ENCODE measurements around the gene MAFG. TPM values are rescaled to one million over a fixed set of nuclear protein-coding genes. Genes with fewer than 3 reads are reported as not detected.
A peak's percentile ranks its signal among the peaks of the same experiment; 100 is the strongest.

The MAFG gene
- total RNA-seq, 1 experiment from 2014 or later = 49.7 TPM

- TSS peak; percentile 14 for BruUV-seq (replicated peaks)
- intact Hi-C loops (cut with micrococcal nuclease; ENCODE audit: unreplicated experiment) = no loop called here
- H3K4me3 ChIP-seq (ENCODE audit: low read depth, low read length, poor library complexity, severe bottlenecking) = peak overlapping the region; percentile 94
- peaks cover 38% of the 10 kb centered on the region for H3K4me1 ChIP-seq (ENCODE audit: insufficient read depth, low read length, poor library complexity, severe bottlenecking)
- POLR2A ChIA-PET (ENCODE audit: low non-redundant PET) = interaction anchor here (0.6 to 0.7 kb wide), 3 partner anchors 372 to 790 kb away, joined by 3 to 5 read pairs (median 4); partner anchors contain the start of gene FN3KRP
- peaks cover 14% of the 10 kb centered on the region for H3K36me3 ChIP-seq (ENCODE audit: insufficient read depth, low read length, poor library complexity, severe bottlenecking)
- DNase-seq (ENCODE audit: low spot score) = no peak
- H3K27ac ChIP-seq (ENCODE audit: low read depth, low read length, poor library complexity, severe bottlenecking) = peak overlapping the region; percentile 92
- H3K9me3 ChIP-seq (ENCODE audit: low read depth, low read length, poor library complexity, severe bottlenecking) = no peaks in the 10 kb centered on the region
- no peaks in the 10 kb centered on the region for H3K27me3 ChIP-seq (replicated peaks; ENCODE audit: insufficient read depth, low read depth, low read length, poor library complexity)
- TF ChIP-seq EZH2 (IDR thresholded peaks at IDR 0.05; ENCODE audit: borderline replicate concordance, low read depth, low read length, poor library complexity, severe bottlenecking) = no peak
- no peak for TF ChIP-seq CTCF (conservative IDR thresholded peaks at IDR 0.05; ENCODE audit: low read depth, low read length)
- CTCF ChIA-PET = interaction anchor here (1.2 kb wide), 1 partner anchor 33 kb away, joined by 3 read pairs; no protein-coding TSS in a partner anchor
These were observed 1.6 kb downstream of the MAFG start for GRCh38 chr17:81925860-81926450.

GRCh38 chr17:81924557-81925532 lies 2.7 kb downstream of the MAFG start:
- Histone ChIP-seq H3K9me3 (ENCODE audit: low read depth, low read length, poor library complexity, severe bottlenecking) (no peaks in the 10 kb centered on the region), H3K27ac (ENCODE audit: low read depth, low read length, poor library complexity, severe bottlenecking) (peak overlapping the region; percentile 73), H3K36me3 (ENCODE audit: insufficient read depth, low read length, poor library complexity, severe bottlenecking) (peaks cover 19% of the 10 kb centered on the region), H3K4me1 (ENCODE audit: insufficient read depth, low read length, poor library complexity, severe bottlenecking) (peaks cover 38% of the 10 kb centered on the region), H3K4me3 (ENCODE audit: low read depth, low read length, poor library complexity, severe bottlenecking) (no peak overlapping the region), H3K27me3 (replicated peaks; ENCODE audit: insufficient read depth, low read depth, low read length, poor library complexity) (no peaks in the 10 kb centered on the region)
- TF ChIP-seq CTCF (conservative IDR thresholded peaks at IDR 0.05; ENCODE audit: low read depth, low read length) (no peak), EZH2 (IDR thresholded peaks at IDR 0.05; ENCODE audit: borderline replicate concordance, low read depth, low read length, poor library complexity, severe bottlenecking) (no peak)
- intact Hi-C loops (cut with micrococcal nuclease; ENCODE audit: unreplicated experiment) = no loop called here
- no TSS peak for BruUV-seq (replicated peaks)
- ChIA-PET POLR2A (ENCODE audit: low non-redundant PET) (interaction anchor here (0.6 kb wide), 1 partner anchor 32 kb away, joined by 19 read pairs; no protein-coding TSS in a partner anchor), CTCF (no interaction called here)
- no peak for DNase-seq (ENCODE audit: low spot score)

- POLR2A ChIA-PET (ENCODE audit: low non-redundant PET) = interaction anchor here (0.6 kb wide), 1 partner anchor 196 kb away, joined by 4 read pairs; no protein-coding TSS in a partner anchor
These were observed 4.0 kb downstream of the MAFG start for GRCh38 chr17:81923302-81924260.

More at GRCh38 chr17:81923302-81924260, 4.0 kb downstream of the MAFG start:
- TF ChIP-seq EZH2 (IDR thresholded peaks at IDR 0.05; ENCODE audit: borderline replicate concordance, low read depth, low read length, poor library complexity, severe bottlenecking) = no peak
- TF ChIP-seq CTCF (conservative IDR thresholded peaks at IDR 0.05; ENCODE audit: low read depth, low read length) = no peak
- Histone ChIP-seq H3K27ac (ENCODE audit: low read depth, low read length, poor library complexity, severe bottlenecking) (peak overlapping the region; percentile 73), H3K9me3 (ENCODE audit: low read depth, low read length, poor library complexity, severe bottlenecking) (no peaks in the 10 kb centered on the region), H3K4me1 (ENCODE audit: insufficient read depth, low read length, poor library complexity, severe bottlenecking) (peaks cover 27% of the 10 kb centered on the region), H3K27me3 (replicated peaks; ENCODE audit: insufficient read depth, low read depth, low read length, poor library complexity) (no peaks in the 10 kb centered on the region), H3K36me3 (ENCODE audit: insufficient read depth, low read length, poor library complexity, severe bottlenecking) (peaks cover 19% of the 10 kb centered on the region), H3K4me3 (ENCODE audit: low read depth, low read length, poor library complexity, severe bottlenecking) (peak overlapping the region; percentile 10)
- intact Hi-C loops (cut with micrococcal nuclease; ENCODE audit: unreplicated experiment) = no loop called here
- BruUV-seq (replicated peaks) = no TSS peak
- peak; percentile 62 for DNase-seq (ENCODE audit: low spot score)
- CTCF ChIA-PET = no interaction called here
